Measurements from ENCODE around the gene CDV3.

CDV3 gene

DNA sequence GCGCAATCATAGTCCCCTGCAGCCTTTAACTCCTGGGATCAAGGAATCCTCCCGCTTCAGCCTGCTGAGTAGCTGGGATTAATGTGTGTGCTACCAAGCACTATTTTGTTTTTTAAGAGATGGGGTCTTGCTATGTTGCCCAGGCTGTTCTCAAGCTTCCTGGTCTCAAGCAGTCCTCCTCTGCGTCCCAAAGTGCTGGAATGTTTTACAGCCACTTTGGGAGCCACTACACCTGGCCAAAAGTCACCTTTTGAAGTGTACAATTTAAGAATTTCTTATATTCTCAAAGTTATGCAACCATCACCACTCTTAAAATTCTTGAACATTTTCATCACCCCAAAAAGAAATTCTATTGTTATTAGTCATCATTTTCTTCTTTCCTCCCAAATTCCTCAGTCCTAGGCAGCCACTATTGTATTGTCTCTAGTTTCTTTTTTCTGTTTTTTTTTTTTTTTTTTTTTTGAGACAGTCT is 17.8 kb downstream of the CDV3 start:
- H3K4me3 ChIP-seq: no peak overlapping the region
- H3K9ac ChIP-seq: no peak overlapping the region
- no peak for TF ChIP-seq Cebpa-rat (IDR thresholded peaks at IDR 0.05)
- peaks cover 37 to 71% (median 55%) of the 10 kb centered on the region in 11 experiments for H4K20me1 ChIP-seq
- no peak overlapping the region for H3K4me2 ChIP-seq
- H3K27ac ChIP-seq: no peak overlapping the region
- H3K9me3 ChIP-seq (replicated peaks in 1 of 11): no peaks in the 10 kb centered on the region
- H3K4me1 ChIP-seq: peaks cover 0 to 5% (median 4%) of the 10 kb centered on the region in 10 experiments; a peak in 9 of 20 replicates
- peaks cover 35 to 45% (median 40%) of the 10 kb centered on the region in 11 experiments for H3K36me3 ChIP-seq
- no peaks in the 10 kb centered on the region for H3K27me3 ChIP-seq

DNA sequence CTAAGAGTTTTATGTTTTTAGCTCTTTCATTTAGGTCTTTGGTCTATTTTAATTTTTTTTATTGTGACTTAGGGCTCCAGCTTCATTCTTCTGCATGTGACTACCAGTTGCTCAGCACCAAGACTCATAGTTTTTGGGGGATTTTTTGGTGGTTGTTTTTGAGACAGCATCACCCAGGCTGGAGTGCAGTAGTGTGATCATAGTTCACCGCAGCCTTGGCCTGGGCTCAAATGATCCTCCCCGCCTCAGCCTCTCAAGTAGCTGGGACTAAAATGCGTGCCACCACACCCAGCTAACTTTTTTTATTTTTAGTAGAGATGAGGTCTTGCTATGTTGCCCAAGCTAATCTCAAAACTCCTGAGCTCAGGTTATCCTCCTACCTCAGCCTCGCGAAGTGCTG is 19.4 kb downstream of the CDV3 start:
- Histone ChIP-seq H3K9me3 (replicated peaks in 1 of 11) (no peaks in the 10 kb centered on the region), H3K4me3 (no peak overlapping the region), H3K4me2 (no peak overlapping the region), H3K27me3 (no peaks in the 10 kb centered on the region), H3K27ac (no peak overlapping the region), H3K4me1 (no peaks in the 10 kb centered on the region), H4K20me1 (peaks cover 22 to 55% (median 39%) of the 10 kb centered on the region in 11 experiments), H3K36me3 (peaks cover 20 to 35% (median 25%) of the 10 kb centered on the region in 11 experiments), H3K9ac (no peak overlapping the region)
- no peak for TF ChIP-seq Cebpa-rat (IDR thresholded peaks at IDR 0.05)

DNA sequence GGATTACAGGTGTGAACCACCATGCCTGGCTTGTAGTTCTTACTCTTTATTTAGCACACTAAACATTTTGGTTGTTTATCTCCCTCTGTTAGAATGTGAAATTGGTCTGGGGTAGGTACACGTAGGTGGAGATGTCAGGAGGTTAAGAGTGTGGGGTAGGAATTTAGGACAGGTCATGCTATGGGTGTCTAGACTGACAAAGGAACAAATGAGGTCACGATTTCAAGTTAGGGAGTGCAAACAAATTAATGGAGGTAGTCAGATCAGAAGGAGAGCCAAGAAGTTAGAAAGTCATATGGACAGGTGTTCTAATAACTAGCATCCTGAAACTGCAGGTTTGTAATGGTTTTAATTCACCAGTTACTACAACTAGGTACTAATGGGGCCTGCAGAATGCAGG is 19.8 kb downstream of the CDV3 start:
- H3K27ac ChIP-seq: no peak overlapping the region
- no peaks in the 10 kb centered on the region for H3K27me3 ChIP-seq
- peaks cover 17 to 35% (median 23%) of the 10 kb centered on the region in 11 experiments for H3K36me3 ChIP-seq
- no peak overlapping the region for H3K4me3 ChIP-seq
- H3K4me1 ChIP-seq: no peaks in the 10 kb centered on the region
- H3K9ac ChIP-seq: no peak overlapping the region
- TF ChIP-seq Cebpa-rat (IDR thresholded peaks at IDR 0.05): no peak
- no peak overlapping the region for H3K4me2 ChIP-seq
- no peaks in the 10 kb centered on the region for H3K9me3 ChIP-seq (replicated peaks in 1 of 11)
- peaks cover 18 to 51% (median 35%) of the 10 kb centered on the region in 11 experiments for H4K20me1 ChIP-seq

DNA sequence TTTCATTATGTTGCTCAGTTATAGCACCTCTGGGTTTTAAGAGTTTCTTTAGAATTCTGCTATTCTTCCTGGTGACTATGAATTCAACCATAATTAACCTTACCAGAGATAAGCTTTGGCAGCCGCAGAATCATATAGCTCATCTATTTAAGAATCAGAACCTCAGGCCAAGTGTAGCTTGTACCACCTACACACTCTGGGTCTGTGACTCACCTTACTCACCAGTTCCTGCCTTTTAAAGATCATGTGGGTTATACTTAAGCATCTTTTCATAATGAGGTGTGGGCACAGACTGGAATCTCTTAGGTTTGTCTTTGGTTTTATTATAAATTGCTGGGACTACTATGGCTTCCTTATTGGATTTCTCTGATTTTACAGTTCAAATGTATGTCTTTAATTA is 21.9 kb downstream of the CDV3 start:
- TF ChIP-seq Cebpa-rat (IDR thresholded peaks at IDR 0.05): no peak
- Histone ChIP-seq H3K36me3 (peaks cover 11 to 35% (median 21%) of the 10 kb centered on the region in 11 experiments), H3K9ac (no peak overlapping the region), H3K4me3 (no peak overlapping the region), H3K9me3 (replicated peaks in 1 of 11) (no peaks in the 10 kb centered on the region), H4K20me1 (peaks cover 0 to 30% (median 14%) of the 10 kb centered on the region in 11 experiments; a peak in 17 of 22 replicates), H3K4me1 (no peaks in the 10 kb centered on the region), H3K4me2 (no peak overlapping the region), H3K27ac (no peak overlapping the region), H3K27me3 (no peaks in the 10 kb centered on the region)

DNA sequence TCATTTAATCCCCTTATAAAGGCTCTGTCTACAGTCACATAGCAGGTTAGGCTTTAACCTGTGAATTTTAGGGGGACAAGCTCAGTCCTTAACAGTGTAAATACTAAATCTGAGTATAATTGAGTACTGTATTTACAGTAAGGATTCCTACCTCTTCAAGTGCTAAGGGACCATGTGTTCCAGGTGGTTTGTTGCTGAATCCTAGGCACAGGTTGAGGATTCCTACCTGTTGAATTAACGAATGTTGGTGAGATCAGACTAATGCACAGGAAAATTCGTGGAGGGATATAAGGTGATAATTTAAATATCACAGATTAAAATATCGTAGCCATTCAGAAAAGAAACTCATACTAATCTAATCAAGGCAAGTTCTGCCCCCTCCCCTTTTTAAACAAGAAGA is 24.9 kb downstream of the CDV3 start:
- Histone ChIP-seq H4K20me1 (peaks cover 0 to 4% (median 0%) of the 10 kb centered on the region in 11 experiments; a peak in 3 of 22 replicates), H3K4me1 (no peaks in the 10 kb centered on the region), H3K4me2 (no peak overlapping the region), H3K27me3 (no peaks in the 10 kb centered on the region), H3K9ac (no peak overlapping the region), H3K4me3 (no peak overlapping the region), H3K27ac (no peak overlapping the region), H3K36me3 (peaks cover 37 to 62% (median 50%) of the 10 kb centered on the region in 11 experiments), H3K9me3 (replicated peaks in 1 of 11) (no peaks in the 10 kb centered on the region)
- no peak for TF ChIP-seq Cebpa-rat (IDR thresholded peaks at IDR 0.05)

DNA sequence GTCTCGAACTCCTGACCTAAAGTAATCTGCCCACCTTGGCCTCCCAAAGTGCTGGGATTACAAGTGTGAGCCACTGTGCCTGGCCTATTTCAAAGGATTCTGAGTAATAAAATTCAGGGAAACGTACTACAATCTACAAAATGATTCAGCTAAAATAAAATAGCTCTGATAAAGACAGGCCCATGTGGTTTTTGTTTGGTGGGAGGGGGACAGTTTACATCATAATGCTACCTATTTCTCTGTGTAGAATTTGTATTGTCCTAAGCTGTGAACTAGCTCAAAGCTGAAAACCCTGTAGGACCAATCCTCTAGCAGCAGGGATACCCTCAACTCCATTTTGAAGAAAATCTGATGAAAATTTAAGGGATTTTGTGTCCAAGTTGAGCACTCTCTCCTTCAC is 25.8 kb downstream of the CDV3 start:
- H3K27ac ChIP-seq: no peak overlapping the region
- no peak overlapping the region for H3K4me2 ChIP-seq
- no peaks in the 10 kb centered on the region for H3K9me3 ChIP-seq (replicated peaks in 1 of 11)
- no peaks in the 10 kb centered on the region for H3K27me3 ChIP-seq
- H3K36me3 ChIP-seq: peaks cover 41 to 70% (median 57%) of the 10 kb centered on the region in 11 experiments
- H4K20me1 ChIP-seq: no peaks in the 10 kb centered on the region; a peak in 1 of 22 replicates
- no peaks in the 10 kb centered on the region for H3K4me1 ChIP-seq
- no peak overlapping the region for H3K4me3 ChIP-seq
- TF ChIP-seq Cebpa-rat (IDR thresholded peaks at IDR 0.05): no peak
- H3K9ac ChIP-seq: no peak overlapping the region

DNA sequence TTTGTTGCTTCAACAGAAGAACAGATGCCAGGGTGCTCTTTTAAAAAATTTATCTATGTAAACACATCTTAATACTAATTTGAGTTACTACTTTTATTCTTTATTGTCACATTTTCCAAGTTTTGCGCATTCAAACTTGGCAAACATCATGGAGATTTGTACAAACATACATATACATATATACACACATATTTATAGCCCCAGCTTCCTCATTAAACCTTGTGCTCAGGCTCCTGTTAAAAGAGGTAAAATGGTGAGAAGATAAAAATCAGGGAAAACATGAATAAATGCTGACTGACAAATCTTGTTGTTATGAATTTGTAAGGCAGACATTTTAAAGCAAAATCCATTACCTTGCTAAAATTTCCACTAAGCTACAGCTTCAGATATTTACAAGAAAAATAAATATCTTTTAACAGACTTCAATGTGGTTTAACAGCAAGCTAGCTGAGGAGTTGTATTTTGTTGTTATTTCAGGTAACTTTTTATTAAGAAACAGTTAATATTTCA is 27.1 kb downstream of the CDV3 start:
- Histone ChIP-seq H3K4me3 (no peak overlapping the region), H3K4me1 (no peaks in the 10 kb centered on the region), H3K36me3 (peaks cover 53 to 84% (median 70%) of the 10 kb centered on the region in 11 experiments), H3K27ac (no peak overlapping the region), H3K9ac (no peak overlapping the region), H3K9me3 (replicated peaks in 1 of 11) (no peaks in the 10 kb centered on the region), H3K4me2 (no peak overlapping the region), H4K20me1 (peaks cover 0 to 4% (median 0%) of the 10 kb centered on the region in 11 experiments; a peak in 2 of 22 replicates), H3K27me3 (no peaks in the 10 kb centered on the region)
- TF ChIP-seq Cebpa-rat (IDR thresholded peaks at IDR 0.05): no peak

DNA sequence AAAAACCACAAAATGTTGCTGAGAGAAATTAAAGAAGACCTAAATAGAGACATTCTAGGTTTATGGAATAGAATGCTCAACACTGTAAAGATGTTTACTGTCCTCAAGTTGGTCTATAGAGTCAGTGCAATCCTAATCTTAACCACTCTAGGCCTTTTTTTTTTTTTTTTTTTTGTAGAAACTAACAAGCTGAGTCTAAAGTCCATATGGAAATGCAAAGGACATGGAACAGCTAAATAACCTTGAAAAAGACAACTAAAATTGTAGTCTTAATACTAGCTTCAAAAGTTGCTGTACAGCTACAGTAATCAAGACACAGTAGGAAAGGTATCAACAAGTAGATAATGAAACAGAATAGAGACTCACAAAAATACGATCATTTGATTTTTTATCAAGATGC is 32.9 kb downstream of the CDV3 start:
- H3K36me3 ChIP-seq: peaks cover 86 to 100% (median 95%) of the 10 kb centered on the region in 11 experiments
- TF ChIP-seq Cebpa-rat (IDR thresholded peaks at IDR 0.05): no peak

DNA sequence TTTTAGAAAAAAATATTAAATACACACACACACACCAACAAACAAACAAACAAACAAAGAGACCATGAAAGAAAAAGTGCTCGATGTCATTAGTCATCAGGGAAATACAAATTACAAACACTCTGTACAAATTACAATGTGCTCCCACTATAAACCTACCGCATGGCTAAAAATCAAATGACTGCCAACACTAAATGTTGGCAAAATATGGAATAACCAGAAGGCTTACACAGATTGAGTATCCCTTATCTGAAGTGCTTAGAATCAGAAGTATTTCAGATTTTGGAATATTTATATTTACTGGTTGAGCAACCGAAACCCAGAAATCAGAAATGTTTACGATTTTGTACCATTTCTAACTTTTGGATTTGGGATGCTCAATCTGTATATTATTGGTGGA is 33.4 kb downstream of the CDV3 start:
- peaks cover 0 to 10% (median 0%) of the 10 kb centered on the region in 11 experiments; a peak in 3 of 22 replicates for H3K9me3 ChIP-seq (replicated peaks in 1 of 11)
- H3K27ac ChIP-seq: no peak overlapping the region
- no peak overlapping the region for H3K4me2 ChIP-seq
- no peak overlapping the region for H3K4me3 ChIP-seq
- peaks cover 87 to 100% (median 96%) of the 10 kb centered on the region in 11 experiments for H3K36me3 ChIP-seq
- H3K4me1 ChIP-seq: no peaks in the 10 kb centered on the region
- no peaks in the 10 kb centered on the region for H3K27me3 ChIP-seq
- no peak overlapping the region for H3K9ac ChIP-seq
- peaks cover 0 to 4% (median 0%) of the 10 kb centered on the region in 11 experiments; a peak in 2 of 22 replicates for H4K20me1 ChIP-seq
- no peak for TF ChIP-seq Cebpa-rat (IDR thresholded peaks at IDR 0.05)

More for the DNA sequence above, 32.9 kb downstream of the CDV3 start:
- H3K9me3 ChIP-seq (replicated peaks in 1 of 11): peaks cover 0 to 10% (median 0%) of the 10 kb centered on the region in 11 experiments; a peak in 3 of 22 replicates
- no peak overlapping the region for H3K27ac ChIP-seq
- peaks cover 0 to 4% (median 0%) of the 10 kb centered on the region in 11 experiments; a peak in 2 of 22 replicates for H4K20me1 ChIP-seq
- no peaks in the 10 kb centered on the region for H3K27me3 ChIP-seq
- no peak overlapping the region for H3K4me2 ChIP-seq
- no peak overlapping the region for H3K9ac ChIP-seq
- H3K4me1 ChIP-seq: no peaks in the 10 kb centered on the region
- H3K4me3 ChIP-seq: no peak overlapping the region

DNA sequence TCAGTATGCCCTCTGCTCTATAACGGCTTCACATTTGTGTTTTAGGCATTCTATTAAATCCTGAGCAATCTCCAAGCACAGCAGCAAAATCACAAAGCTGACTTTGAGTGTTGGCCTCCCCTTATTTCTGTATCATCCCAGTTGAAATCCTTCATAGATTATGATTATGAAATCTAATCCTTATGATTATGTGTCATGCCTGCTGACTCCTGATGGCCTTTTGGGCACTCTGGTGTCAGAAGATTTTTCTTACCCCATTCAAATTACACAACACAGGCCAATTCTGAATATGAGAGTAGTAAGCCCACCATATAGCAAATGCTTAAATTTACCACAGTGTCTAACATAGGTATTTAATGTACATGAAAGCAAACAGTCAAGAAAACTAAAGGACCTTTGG is 34.3 kb downstream of the CDV3 start:
- H3K4me1 ChIP-seq: no peaks in the 10 kb centered on the region
- H3K4me3 ChIP-seq: no peak overlapping the region
- peaks cover 0 to 10% (median 0%) of the 10 kb centered on the region in 11 experiments; a peak in 3 of 22 replicates for H3K9me3 ChIP-seq (replicated peaks in 1 of 11)
- no peak overlapping the region for H3K9ac ChIP-seq
- H3K4me2 ChIP-seq: no peak overlapping the region
- no peak for TF ChIP-seq Cebpa-rat (IDR thresholded peaks at IDR 0.05)
- H3K36me3 ChIP-seq: peaks cover 86 to 100% (median 96%) of the 10 kb centered on the region in 11 experiments
- no peaks in the 10 kb centered on the region for H3K27me3 ChIP-seq
- H4K20me1 ChIP-seq: peaks cover 0 to 4% (median 0%) of the 10 kb centered on the region in 11 experiments; a peak in 1 of 22 replicates
- H3K27ac ChIP-seq: no peak overlapping the region

Data from BLaER1 treated with 17β-estradiol and CSF1 and Interleukin-3, amounts not matched to agents 10 nM and 100 nM (cell line).